B cell (primary cell): ENCODE results near the gene GPR108. TPM values are rescaled to one million over a fixed set of nuclear protein-coding genes. Genes with fewer than 3 reads are reported as not detected.

ENCODE experiments used
- ATAC-seq: fragments of 200-7000 bp; cut with Tn5 transposase; one replicate; pipeline ENCODE4 v1.10.0; 2021; ENCODE audit warnings: low read depth, mild to moderate bottlenecking, moderate number of reproducible peaks, moderate library complexity
- CTCF ChIA-PET: fragments of 350-600 bp; sonication (Branson Sonifier 250); formaldehyde crosslinking; loops from one replicate; lab custom pipeline; 2021; ENCODE audit warnings: antibody characterized with exemption, inconsistent platforms; lab: Charles Lee
- POLR2A ChIA-PET: fragments of 350-600 bp; sonication (Branson Sonifier 250); formaldehyde crosslinking; loops from one replicate; lab custom pipeline; 2021; ENCODE audit warnings: antibody characterized with exemption; lab: Charles Lee
- DNase-seq: peaks from one replicate; pipeline ENCODE4 v3.0.0; 2013
- H2AFZ ChIP-seq: 2 replicates; pipeline ENCODE4 v1.6.1; 2012; ENCODE audit warnings: mild to moderate bottlenecking, low read depth, low read length; ENCODE audit not compliant: insufficient read depth, poor library complexity, severe bottlenecking
- H3K27ac ChIP-seq, 2 donors: 1 replicate in 1 of 2; 2 replicates in 1 of 2; pipeline ENCODE4 v1.5.1; 2012 to 2013; ENCODE audit warnings: low read length in 2 of 2, mild to moderate bottlenecking in 2 of 2, moderate library complexity in 1 of 2
- H3K27me3 ChIP-seq, 4 experiments: fragments of 200-600 bp in 1 of 4; sonication (generic) in 1 of 4; replicated peaks in 1 of 4; 1 replicate in 2 of 4; 2 replicates in 2 of 4; pipeline versions ENCODE4 v1.6.1 to v1.7.0; 2013 to 2016; ENCODE audit warnings: low read length in 3 of 4, mild to moderate bottlenecking in 2 of 4, mixed read lengths in 1 of 4, moderate library complexity in 1 of 4; ENCODE audit not compliant: insufficient read depth in 4 of 4, control insufficient read depth in 3 of 4; ENCODE audit errors: control extremely low read depth in 1 of 4
- H3K36me3 ChIP-seq, 2 experiments: replicated peaks in 1 of 2; 1 replicate in 1 of 2; 2 replicates in 1 of 2; pipeline versions ENCODE4 v1.6.1 to v1.7.1; 2013; ENCODE audit warnings: low read length in 1 of 2; ENCODE audit not compliant: insufficient read depth in 2 of 2, control insufficient read depth in 1 of 2; ENCODE audit errors: control extremely low read depth in 1 of 2, extremely low read depth in 1 of 2
- H3K4me1 ChIP-seq, 2 donors: fragments of 200-600 bp in 1 of 2; sonication (generic) in 1 of 2; 1 replicate in 1 of 2; 2 replicates in 1 of 2; pipeline versions ENCODE4 v1.5.1 to v1.6.1; 2013 to 2017; ENCODE audit warnings: low read length in 2 of 2; ENCODE audit not compliant: control insufficient read depth in 2 of 2, insufficient read depth in 2 of 2
- H3K4me2 ChIP-seq: replicated peaks from 2 replicates; pipeline ENCODE3; 2012; ENCODE audit warnings: mild to moderate bottlenecking, low read depth, low read length; ENCODE audit not compliant: poor library complexity, severe bottlenecking
- H3K4me3 ChIP-seq, 5 experiments: fragments of 200-600 bp in 1 of 5; sonication (generic) in 1 of 5; 1 replicate in 3 of 5; 2 replicates in 2 of 5; pipeline versions ENCODE4 v1.5.1 to v1.7.0; 2011 to 2016; ENCODE audit warnings: low read length in 4 of 5, mild to moderate bottlenecking in 4 of 5, low read depth in 2 of 5, control low read depth in 1 of 5, moderate library complexity in 1 of 5; ENCODE audit not compliant: insufficient read depth in 1 of 5; ENCODE audit errors: control extremely low read depth in 1 of 5, extremely low read depth in 1 of 5
- H3K79me2 ChIP-seq: fragments of 200-600 bp; sonication (generic); one replicate; pipeline ENCODE4 v1.6.0; 2016; ENCODE audit warnings: low read length; ENCODE audit not compliant: control insufficient read depth, insufficient read depth
- H3K9ac ChIP-seq: fragments of 200-600 bp; sonication (generic); 2 replicates; pipeline ENCODE4 v1.6.1; 2017; ENCODE audit warnings: mild to moderate bottlenecking, low read length, moderate library complexity
- H3K9me3 ChIP-seq, 3 donors: one replicate each; pipeline versions ENCODE4 v1.6.1 to v1.7.1; 2013; ENCODE audit warnings: low read length in 2 of 3; ENCODE audit not compliant: control insufficient read depth in 2 of 3, insufficient read depth in 1 of 3; ENCODE audit errors: control extremely low read depth in 1 of 3
- H4K20me1 ChIP-seq: 2 replicates; pipeline ENCODE4 v1.6.0; 2012; ENCODE audit warnings: mild to moderate bottlenecking, low read length; ENCODE audit not compliant: insufficient read depth, control insufficient read depth, poor library complexity, severe bottlenecking
- H3K27ac Mint-ChIP-seq: one replicate; pipeline ENCODE4 v1.8.0; 2021; ENCODE audit warnings: mixed read lengths
- H3K27me3 Mint-ChIP-seq: one replicate; pipeline ENCODE4 v1.8.0; 2021; ENCODE audit warnings: mixed read lengths
- H3K4me1 Mint-ChIP-seq: one replicate; pipeline ENCODE4 v1.8.0; 2021; ENCODE audit warnings: mixed read lengths
- H3K4me3 Mint-ChIP-seq: one replicate; pipeline ENCODE4 v1.8.0; 2021; ENCODE audit warnings: mixed read lengths
- H3K9me3 Mint-ChIP-seq: one replicate; pipeline ENCODE4 v1.8.0; 2022; ENCODE audit warnings: mixed read lengths; ENCODE audit not compliant: insufficient read depth
- EZH2 ChIP-seq: IDR thresholded peaks from 2 replicates; pipeline ENCODE4 v1.6.1; 2012; ENCODE audit warnings: borderline replicate concordance, low read depth, mild to moderate bottlenecking, moderate library complexity, low read length; ENCODE audit not compliant: insufficient read depth, poor library complexity, severe bottlenecking
- WGBS: methylation state at CpG from one replicate; pipeline ENCODE4 v1.1.5; 2013; ENCODE audit warnings: missing lambda C conversion rate; ENCODE audit not compliant: insufficient coverage; 5-methylcytosine and 5-hydroxymethylcytosine counted together
- intact Hi-C: fragments of 100-400 bp; cut with micrococcal nuclease; formaldehyde crosslinking; loops from one replicate; pipeline ENCODE4 v1.10.0; 2022
- polyA plus RNA-seq: library from polyadenylated mRNA; depleted of rRNA; stranded (reverse); fragments of >200 nt; gene quantifications from 2 replicates; pipeline ENCODE4 v1.2.3, GENCODE V29; 2012
- total RNA-seq, 2 donors: library from RNA; stranded (reverse); fragments of 120-200 nt in 1 of 2; gene quantifications; 1 replicate in 1 of 2; 2 replicates in 1 of 2; pipeline versions ENCODE4 v1.2.3 to v1.2.4, GENCODE V29; 2013 to 2022
- TF ChIP-seq, protein P1 (sequence below): fragments of 200-600 bp; IDR thresholded peaks from one replicate; pipeline ENCODE4 v1.8.0; 2022; ENCODE audit warnings: antibody characterized with exemption, mild to moderate bottlenecking

The GPR108 gene
- total and polyA plus RNA-seq, 2 donors (not counting 1 experiment from before 2014, with no cell fraction given) = 79.0 to 82.5 TPM

DNA sequence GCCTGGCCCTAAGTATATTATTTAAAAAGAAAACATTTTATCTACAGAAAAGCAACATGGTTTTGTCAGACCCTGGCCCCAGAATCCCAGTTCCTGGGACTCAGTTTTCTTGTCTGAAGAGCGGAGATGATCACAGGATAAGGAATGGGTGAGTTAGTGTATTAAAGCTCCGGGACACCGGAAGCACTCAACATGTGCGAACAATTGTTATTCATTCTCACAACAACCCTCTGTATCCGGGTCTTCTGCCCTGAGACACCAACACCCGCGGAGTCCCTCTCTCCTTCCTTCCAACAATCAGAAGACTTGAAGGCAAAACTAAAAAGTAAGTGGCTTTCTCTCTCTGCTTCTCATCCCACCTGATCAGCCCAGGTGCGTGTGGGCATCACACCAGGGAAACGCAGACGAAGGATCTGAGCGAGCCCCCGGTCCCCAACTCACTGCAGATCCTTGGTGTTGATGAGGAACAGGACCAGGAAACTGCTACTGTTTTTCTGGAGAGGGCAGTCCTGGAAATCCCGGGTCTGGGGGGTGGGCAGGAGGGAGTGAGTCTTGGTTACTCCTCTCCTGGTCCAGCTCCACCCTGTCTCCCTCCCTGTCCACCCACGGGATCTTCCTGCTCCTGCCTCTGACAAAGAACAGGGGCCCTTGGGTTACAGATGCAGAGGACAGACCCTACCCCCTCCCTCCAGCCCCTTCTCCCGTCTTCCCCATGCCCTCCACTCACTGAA, 2.0 kb downstream of the GPR108 start:
- POLR2A ChIA-PET = interaction anchor here (0.7 to 1.4 kb wide), 3 partner anchors 13 to 246 kb away, joined by 3 to 4 read pairs (median 3); no protein-coding TSS in a partner anchor
- Mint-ChIP-seq H3K9me3 (no peaks in the 10 kb centered on the region), H3K27me3 (no peaks in the 10 kb centered on the region), H3K4me3 (peak overlapping the region; percentile 94), H3K27ac (no peak overlapping the region), H3K4me1 (peaks cover 30% of the 10 kb centered on the region)
- intact Hi-C loops = loop anchor here (5.0 kb wide), 3 partner anchors 143 to 198 kb away; partner anchors contain the start of gene CD70
- Histone ChIP-seq H3K36me3 (peaks cover 0 to 10% of the 10 kb centered on the region in 2 experiments), H3K79me2 (peaks cover 14% of the 10 kb centered on the region), H3K9ac (peak overlapping the region; percentile 88), H3K4me2 (peak overlapping the region; percentile 95), H3K27me3 (no peaks in the 10 kb centered on the region), H4K20me1 (no peaks in the 10 kb centered on the region), H3K27ac (peak overlapping the region in 1 of 2 donors; percentile 98), H3K9me3 (no peaks in the 10 kb centered on the region), H3K4me3 (no peak overlapping the region), H3K4me1 (peaks cover 30 to 38% of the 10 kb centered on the region in 2 donors), H2AFZ (no peak overlapping the region)
- ATAC-seq (no peak), DNase-seq (no peak)
- WGBS = 99% methylated on average over 6 of the region's 15 CpGs
- TF ChIP-seq, protein P1, sequence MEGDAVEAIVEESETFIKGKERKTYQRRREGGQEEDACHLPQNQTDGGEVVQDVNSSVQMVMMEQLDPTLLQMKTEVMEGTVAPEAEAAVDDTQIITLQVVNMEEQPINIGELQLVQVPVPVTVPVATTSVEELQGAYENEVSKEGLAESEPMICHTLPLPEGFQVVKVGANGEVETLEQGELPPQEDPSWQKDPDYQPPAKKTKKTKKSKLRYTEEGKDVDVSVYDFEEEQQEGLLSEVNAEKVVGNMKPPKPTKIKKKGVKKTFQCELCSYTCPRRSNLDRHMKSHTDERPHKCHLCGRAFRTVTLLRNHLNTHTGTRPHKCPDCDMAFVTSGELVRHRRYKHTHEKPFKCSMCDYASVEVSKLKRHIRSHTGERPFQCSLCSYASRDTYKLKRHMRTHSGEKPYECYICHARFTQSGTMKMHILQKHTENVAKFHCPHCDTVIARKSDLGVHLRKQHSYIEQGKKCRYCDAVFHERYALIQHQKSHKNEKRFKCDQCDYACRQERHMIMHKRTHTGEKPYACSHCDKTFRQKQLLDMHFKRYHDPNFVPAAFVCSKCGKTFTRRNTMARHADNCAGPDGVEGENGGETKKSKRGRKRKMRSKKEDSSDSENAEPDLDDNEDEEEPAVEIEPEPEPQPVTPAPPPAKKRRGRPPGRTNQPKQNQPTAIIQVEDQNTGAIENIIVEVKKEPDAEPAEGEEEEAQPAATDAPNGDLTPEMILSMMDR = no peak
- no peak for TF ChIP-seq EZH2
- CTCF ChIA-PET = interaction anchor here (0.6 to 5.3 kb wide), 14 partner anchors 9 to 674 kb away, joined by 3 to 118 read pairs (median 8); partner anchors contain the start of gene VAV1
